K562 (cell line): ENCODE results near the gene TDRD3. TPM values are rescaled to one million over a fixed set of nuclear protein-coding genes. Genes with fewer than 3 reads are reported as not detected.

Source experiments
- ATAC-seq: fragments of 200-7000 bp; cut with Tn5 transposase; 3 replicates; pipeline ENCODE4 v1.9.1; 2020; ENCODE audit warnings: moderate library complexity
- BruUV-seq: library from RNA; stranded (reverse); fragments of 400-500 nt; replicated peaks from 2 replicates; lab custom pipeline; 2021; lab: Mats Ljungman, UMichigan
- CTCF ChIA-PET: fragments of 300-600 bp; formaldehyde crosslinking; extraction: SDS; loops from one replicate; lab custom pipeline; 2021; ENCODE audit warnings: low intra/inter-chr PET ratio; lab: Yijun Ruan, JAX
- POLR2A ChIA-PET: fragments of 300-600, 350-650 bp; sonication (Branson Sonifier 250); formaldehyde crosslinking; extraction: SDS; loops from one replicate; lab custom pipeline; 2021; ENCODE audit warnings: antibody characterized with exemption, inconsistent platforms; lab: Yijun Ruan, JAX
- DNase-seq, 4 experiments: peaks; one replicate each; pipeline versions ENCODE4 v3.0.0 to v3.0.0-alpha.2; 2011 to 2018; ENCODE audit warnings: low spot score in 3 of 4, mixed read lengths in 3 of 4; ENCODE audit errors: extremely low read depth in 1 of 4
- FAIRE-seq: peaks from 2 replicates; lab custom pipeline; 2011; peaks lifted over from hg19 to GRCh38; lab: Jason Lieb, UNC
- H2AFZ ChIP-seq: 2 replicates; pipeline ENCODE4 v1.6.0; 2011; ENCODE audit warnings: low read depth, low read length, control low read depth, inconsistent platforms
- H3K27ac ChIP-seq: fragments of 200-600 bp; 3 replicates; pipeline ENCODE4 v1.8.0; 2011; ENCODE audit warnings: low read depth, mild to moderate bottlenecking, control low read depth, inconsistent platforms, low read length, moderate library complexity, mixed read lengths; ENCODE audit errors: extremely low read depth
- H3K27me3 ChIP-seq, 2 experiments: fragments of 300-600 bp in 1 of 2; 2 replicates in 1 of 2; 3 replicates in 1 of 2; pipeline versions ENCODE4 v1.6.0 to v1.8.0; 2011; ENCODE audit warnings: inconsistent platforms in 2 of 2, low read length in 2 of 2, mild to moderate bottlenecking in 1 of 2, mixed read lengths in 1 of 2, moderate library complexity in 1 of 2; ENCODE audit not compliant: control insufficient read depth in 2 of 2, insufficient read depth in 2 of 2
- H3K36me3 ChIP-seq: fragments of 300-600 bp; 3 replicates; pipeline ENCODE4 v1.8.0; 2011; ENCODE audit warnings: mild to moderate bottlenecking, low read length, inconsistent platforms; ENCODE audit not compliant: control insufficient read depth, insufficient read depth
- H3K4me1 ChIP-seq, 2 experiments: fragments of 200-600 bp in 1 of 2; replicated peaks in 1 of 2; 2 replicates in 1 of 2; 3 replicates in 1 of 2; pipeline versions ENCODE4 v1.5.1 to v1.8.0; 2011; ENCODE audit warnings: inconsistent platforms in 2 of 2, low read length in 2 of 2, mild to moderate bottlenecking in 1 of 2, mixed read lengths in 1 of 2, moderate library complexity in 1 of 2; ENCODE audit not compliant: control insufficient read depth in 2 of 2, insufficient read depth in 2 of 2
- H3K4me2 ChIP-seq: 2 replicates; pipeline ENCODE4 v1.6.1; 2011; ENCODE audit warnings: low read length, control low read depth, inconsistent platforms, mixed read lengths; ENCODE audit not compliant: insufficient read depth
- H3K4me3 ChIP-seq: fragments of 200-600 bp; sonication (generic), shearing (Covaris generic); 2 replicates; pipeline ENCODE4 v1.5.1; 2016; ENCODE audit warnings: control low read depth, inconsistent platforms
- H3K79me2 ChIP-seq: fragments of 200-600 bp; 3 replicates; pipeline ENCODE4 v1.8.0; 2011; ENCODE audit warnings: low read length, inconsistent platforms; ENCODE audit not compliant: control insufficient read depth, insufficient read depth
- H3K9ac ChIP-seq, 2 experiments: 2 replicates each; pipeline versions ENCODE4 v1.6.0 to v1.6.1; 2011; ENCODE audit warnings: low read depth in 2 of 2, low read length in 2 of 2, control low read depth in 1 of 2, inconsistent platforms in 1 of 2, mild to moderate bottlenecking in 1 of 2, mixed read lengths in 1 of 2; ENCODE audit not compliant: insufficient read depth in 1 of 2
- H3K9me1 ChIP-seq: one replicate; pipeline ENCODE4 v1.6.0; 2011; ENCODE audit warnings: inconsistent platforms, mild to moderate bottlenecking, low read length, moderate library complexity; ENCODE audit not compliant: control insufficient read depth, insufficient read depth
- H3K9me3 ChIP-seq: replicated peaks from 2 replicates; pipeline ENCODE4 v1.5.1; 2011; ENCODE audit warnings: low read depth, low read length, inconsistent platforms; ENCODE audit not compliant: control insufficient read depth, insufficient read depth
- H4K20me1 ChIP-seq: replicated peaks from 2 replicates; pipeline ENCODE4 v1.6.1; 2011; ENCODE audit warnings: low read length, inconsistent platforms, mixed read lengths; ENCODE audit not compliant: control insufficient read depth, insufficient read depth
- C11orf30 ChIP-seq: fragments of 450-650 bp; IDR thresholded peaks from 2 replicates; pipeline ENCODE4 v1.6.1; 2016; ENCODE audit warnings: low read depth, mild to moderate bottlenecking
- CHD2 ChIP-seq: IDR thresholded peaks from 2 replicates; pipeline ENCODE4 v1.6.1; 2011; ENCODE audit warnings: low read depth, low read length
- CSDE1 ChIP-seq, 2 experiments: fragments of 450-650 bp; IDR thresholded peaks; 2 replicates each; pipeline ENCODE4 v1.6.1; 2016; ENCODE audit warnings: mild to moderate bottlenecking in 1 of 2
- HNRNPK ChIP-seq: fragments of 200-400 bp; formaldehyde crosslinking; IDR thresholded peaks from one replicate; pipeline ENCODE4 v1.6.1; 2018; ENCODE audit warnings: mild to moderate bottlenecking, low read depth, low read length; ENCODE audit not compliant: poor library complexity, severe bottlenecking
- MIER1 ChIP-seq: fragments of 450-650 bp; IDR thresholded peaks from 2 replicates; pipeline ENCODE4 v1.6.1; 2016; ENCODE audit warnings: antibody characterized with exemption, mild to moderate bottlenecking, low read depth
- NFRKB ChIP-seq: fragments of 450-650 bp; IDR thresholded peaks from 2 replicates; pipeline ENCODE4 v1.6.1; 2016; ENCODE audit warnings: low read depth
- RBM39 ChIP-seq: fragments of 200-400 bp; formaldehyde crosslinking; optimal IDR thresholded peaks from 2 replicates; pipeline ENCODE3; 2018; ENCODE audit warnings: low read depth, low read length
- SMARCA5 ChIP-seq: fragments of 450-650 bp; IDR thresholded peaks from 2 replicates; pipeline ENCODE4 v1.6.1; 2016
- SP2 ChIP-seq: IDR thresholded peaks from 2 replicates; pipeline ENCODE4 v1.6.1; 2011; ENCODE audit warnings: mild to moderate bottlenecking, low read depth, low read length, moderate library complexity; ENCODE audit not compliant: poor library complexity, severe bottlenecking; ENCODE audit errors: extremely low read depth
- STAT6 ChIP-seq: sonication (generic); formaldehyde crosslinking; IDR thresholded peaks from 2 replicates; pipeline ENCODE4 v1.8.1; 2023; ENCODE audit warnings: mild to moderate bottlenecking, missing genetic modification reagents
- ZBTB1 ChIP-seq: sonication (generic); formaldehyde crosslinking; IDR thresholded peaks from 2 replicates; pipeline ENCODE4 v1.8.1; 2023; ENCODE audit warnings: missing genetic modification reagents, low read depth, mild to moderate bottlenecking, borderline replicate concordance
- ZBTB17 ChIP-seq: fragments of 450-650 bp; formaldehyde crosslinking; IDR thresholded peaks from 2 replicates; pipeline ENCODE4 v1.4.0; 2020; ENCODE audit warnings: mild to moderate bottlenecking
- ZNF224 ChIP-seq: sonication (generic); formaldehyde crosslinking; IDR thresholded peaks from 2 replicates; pipeline ENCODE4 v1.8.0; 2022; ENCODE audit warnings: mild to moderate bottlenecking, missing genetic modification reagents
- ZNF57 ChIP-seq: fragments of 450-650 bp; formaldehyde crosslinking; IDR thresholded peaks from 2 replicates; pipeline ENCODE4 v1.4.0; 2020; ENCODE audit warnings: mild to moderate bottlenecking, moderate library complexity
- ZNF717 ChIP-seq: fragments of 250-450 bp; sonication (Bioruptor Pico); IDR thresholded peaks from 2 replicates; pipeline ENCODE4 v1.5.0; 2021
- WGBS: fragments of 100-300 bp; shearing (Covaris generic); methylation state at CpG from one replicate; pipeline ENCODE4 v1.1.6; 2016; ENCODE audit warnings: low coverage, mixed read lengths; ENCODE audit not compliant: insufficient coverage; ENCODE audit errors: missing lambda C conversion rate; 5-methylcytosine and 5-hydroxymethylcytosine counted together
- in situ Hi-C: fragments of 300-500 bp; cut with MboI; formaldehyde crosslinking; loops from 4 replicates; pipeline ENCODE4 v1.15.0; 2018; ENCODE audit warnings: inconsistent platforms, mixed read lengths
- intact Hi-C: fragments of 100-400 bp; cut with micrococcal nuclease; formaldehyde crosslinking; loops from 2 replicates; pipeline ENCODE4 v1.14.2; 2022
- polyA plus RNA-seq, 8 experiments: library from polyadenylated mRNA; depleted of rRNA in 4 of 8; stranded (reverse) in 5 of 8; unstranded in 3 of 8; fragments of >200 nt; fragmentation: Nextera tagmentation in 2 of 8; fragmentation: Illumina TruSeq in 1 of 8; extraction: Ambion mirVana in 2 of 8; extraction: Trizol in 1 of 8; gene quantifications; 2 replicates each; pipeline versions ENCODE4 v1.2.1 to v1.2.3, GENCODE V29; 2011 to 2014; ENCODE audit warnings: inconsistent platforms in 1 of 8, missing spikeins in 1 of 8
- total RNA-seq, 7 experiments: library from RNA; depleted of rRNA in 6 of 7; stranded (reverse); fragments of >200 nt in 6 of 7; fragmentation: Illumina TruSeq in 2 of 7; extraction: Trizol in 2 of 7; gene quantifications; 2 replicates each; pipeline versions ENCODE4 v1.2.1 to v1.2.3, GENCODE V29; 2011 to 2021; ENCODE audit warnings: low replicate concordance in 1 of 7

Gene TDRD3
- total and polyA plus RNA-seq, 9 of the 15 experiments (the other 6 are each of a cell fraction or from before 2014, with no cell fraction given) = 3.6 to 16.4 (median 9.5) TPM

- Histone ChIP-seq H3K27me3 (no peaks in the 10 kb centered on the region), H3K79me2 (no peaks in the 10 kb centered on the region), H3K4me3 (no peak overlapping the region), H3K27ac (no peak overlapping the region), H3K9me3 (no peaks in the 10 kb centered on the region), H4K20me1 (no peaks in the 10 kb centered on the region), H3K4me2 (no peak overlapping the region), H3K9ac (no peak overlapping the region), H3K4me1 (no peaks in the 10 kb centered on the region), H2AFZ (no peak overlapping the region), H3K9me1 (no peaks in the 10 kb centered on the region), H3K36me3 (no peaks in the 10 kb centered on the region)
- FAIRE-seq (no peak), ATAC-seq (no peak), DNase-seq (no peak)
- 9% methylated on average over 5 of the region's 7 CpGs for WGBS
- POLR2A ChIA-PET = no interaction called here
- CTCF ChIA-PET = no interaction called here
- in situ Hi-C loops (no loop called here), intact Hi-C loops (no loop called here)
- no TSS peak for BruUV-seq
- TF ChIP-seq ZBTB17 (no peak), CHD2 (no peak), NFRKB (no peak), SMARCA5 (no peak)
Observed at GRCh38 chr13:60370343-60370742, 26.7 kb upstream of the TDRD3 start.

GRCh38 chr13:60372141-60372540, 24.9 kb upstream of the TDRD3 start:
- H3K4me2 ChIP-seq = no peak overlapping the region
- in situ Hi-C loops (no loop called here), intact Hi-C loops (no loop called here)
- no peak overlapping the region for H3K27ac ChIP-seq
- no peak overlapping the region for H3K4me3 ChIP-seq
- no peaks in the 10 kb centered on the region for H3K9me3 ChIP-seq
- no peaks in the 10 kb centered on the region for H3K4me1 ChIP-seq
- no peaks in the 10 kb centered on the region for H4K20me1 ChIP-seq
- H3K27me3 ChIP-seq = no peaks in the 10 kb centered on the region
- no peak overlapping the region for H3K9ac ChIP-seq
- no peaks in the 10 kb centered on the region for H3K9me1 ChIP-seq
- CTCF ChIA-PET = no interaction called here
- no peaks in the 10 kb centered on the region for H3K79me2 ChIP-seq
- no peak overlapping the region for H2AFZ ChIP-seq
- 6% methylated on average over 2 of the region's 2 CpGs for WGBS
- no peak for FAIRE-seq
- POLR2A ChIA-PET = no interaction called here
- no peaks in the 10 kb centered on the region for H3K36me3 ChIP-seq
- BruUV-seq = no TSS peak
- ATAC-seq = no peak
- no peak for DNase-seq
- no peak for TF ChIP-seq RBM39
- no peak for TF ChIP-seq ZNF57 (CRISPR knock-in tag)
- TF ChIP-seq HNRNPK = no peak
- TF ChIP-seq ZNF717 = no peak
- TF ChIP-seq STAT6 = no peak
- no peak for TF ChIP-seq MIER1
- TF ChIP-seq ZBTB1 (CRISPR knock-in tag) = no peak
- no peak for TF ChIP-seq ZNF224
- no peak for TF ChIP-seq C11orf30
- no peak for TF ChIP-seq SP2
- TF ChIP-seq CSDE1 (IDR thresholded peaks at IDR 0.05) = no peak
